NCI-H1436 (cell line): Measurements from ENCODE around the gene BTBD2.
A peak's percentile ranks its signal among the peaks of the same experiment; 100 is the strongest.
"Not testable (repeated sequence)": the region's sequence is repeated elsewhere in the genome, so short reads cannot be mapped to it uniquely, and the experiment has no call there.

Source experiments
- DNase-seq: peaks from one replicate; lab custom pipeline; 2025; lab: John Stamatoyannopoulos, UW

BTBD2 gene

GRCh38 chr19:2039959-2040646 is 24.6 kb upstream of the BTBD2 start:
- DNase-seq, result no peak

- no peak for DNase-seq
Observed at GRCh38 chr19:2039089-2039958, 23.8 kb upstream of the BTBD2 start.

GRCh38 chr19:2038284-2039088 is 23.0 kb upstream of the BTBD2 start:
- DNase-seq, result no peak

GRCh38 chr19:2037651-2038255 is 22.2 kb upstream of the BTBD2 start:
- DNase-seq, result no peak

GRCh38 chr19:2036424-2036823 is 20.9 kb upstream of the BTBD2 start:
- no peak for DNase-seq

- DNase-seq, result no peak
Observed at GRCh38 chr19:2035590-2035991, 20.1 kb upstream of the BTBD2 start.

GRCh38 chr19:2034729-2035589 is 19.4 kb upstream of the BTBD2 start:
- DNase-seq, result no peak

- DNase-seq, result not testable (repeated sequence)
Observed at GRCh38 chr19:2034253-2034652, 18.7 kb upstream of the BTBD2 start.

GRCh38 chr19:2033825-2034159 is 18.3 kb upstream of the BTBD2 start:
- DNase-seq, result no peak

GRCh38 chr19:2033115-2033824 is 17.8 kb upstream of the BTBD2 start:
- no peak for DNase-seq

- DNase-seq, result peak; percentile 21
Observed at GRCh38 chr19:2032296-2032941, 16.9 kb upstream of the BTBD2 start.

GRCh38 chr19:2027361-2027760 is 11.8 kb upstream of the BTBD2 start:
- no peak for DNase-seq

- DNase-seq, result no peak
Observed at GRCh38 chr19:2026770-2027169, 11.3 kb upstream of the BTBD2 start.

GRCh38 chr19:2022289-2022688 is 6.8 kb upstream of the BTBD2 start:
- no peak for DNase-seq

- DNase-seq, result no peak
Observed at GRCh38 chr19:2021453-2022140, 6.1 kb upstream of the BTBD2 start.

- no peak for DNase-seq
Observed at GRCh38 chr19:2018752-2019151, 3.2 kb upstream of the BTBD2 start.

- DNase-seq, result peak; percentile 82
Observed at GRCh38 chr19:2016041-2016807, 710 bp upstream of the BTBD2 start.

GRCh38 chr19:2014731-2015607 is 545 bp downstream of the BTBD2 start:
- DNase-seq, result peak; percentile 28
